Activated T-helper 17 cell treated with anti-CD3 and anti-CD28 coated beads, Interleukin-2, amount 50 U/mL, for 72 hours (primary cell): ENCODE data around the gene SOCS6. TPM values are rescaled to one million over a fixed set of nuclear protein-coding genes. Genes with fewer than 3 reads are reported as not detected.

Source experiments
- ATAC-seq: fragments of 150-1000 bp; cut with Tn5 transposase; replicated peaks from 2 replicates; pipeline ENCODE4 v1.10.0; 2021; ENCODE audit warnings: mild to moderate bottlenecking, moderate library complexity
- H3K27ac Mint-ChIP-seq: one replicate; pipeline ENCODE4 v1.8.0; 2022; ENCODE audit warnings: mixed read lengths
- H3K27me3 Mint-ChIP-seq: one replicate; pipeline ENCODE4 v1.8.0; 2022; ENCODE audit warnings: mixed read lengths
- H3K36me3 Mint-ChIP-seq: one replicate; pipeline ENCODE4 v1.8.0; 2022; ENCODE audit warnings: low read depth, mild to moderate bottlenecking, mixed read lengths
- H3K4me1 Mint-ChIP-seq: one replicate; pipeline ENCODE4 v1.8.0; 2022; ENCODE audit warnings: mixed read lengths
- H3K4me3 Mint-ChIP-seq: one replicate; pipeline ENCODE4 v1.8.0; 2022; ENCODE audit warnings: mild to moderate bottlenecking, mixed read lengths
- H3K9me3 Mint-ChIP-seq: one replicate; pipeline ENCODE4 v1.8.0; 2022; ENCODE audit warnings: mixed read lengths
- total RNA-seq, 2 donors: library from RNA; stranded (reverse); gene quantifications; one replicate each; pipeline ENCODE4 v1.2.3, GENCODE V29; 2022

Gene SOCS6
- total RNA-seq, 2 donors from 2014 or later, result 0.58 to 1.6 TPM

GRCh38 chr18:70295192-70296188 is 6.6 kb downstream of the SOCS6 start:
- Mint-ChIP-seq H3K9me3 (no peaks in the 10 kb centered on the region), H3K27ac (no peak overlapping the region), H3K4me3 (no peak overlapping the region), H3K36me3 (no peaks in the 10 kb centered on the region), H3K4me1 (no peaks in the 10 kb centered on the region), H3K27me3 (peaks cover 22% of the 10 kb centered on the region)
- no peak for ATAC-seq

GRCh38 chr18:70296289-70296688 is 7.4 kb downstream of the SOCS6 start:
- no peaks in the 10 kb centered on the region for H3K36me3 Mint-ChIP-seq
- peaks cover 19% of the 10 kb centered on the region for H3K27me3 Mint-ChIP-seq
- no peak overlapping the region for H3K4me3 Mint-ChIP-seq
- no peaks in the 10 kb centered on the region for H3K9me3 Mint-ChIP-seq
- H3K4me1 Mint-ChIP-seq, result no peaks in the 10 kb centered on the region
- no peak for ATAC-seq
- H3K27ac Mint-ChIP-seq, result no peak overlapping the region

DNA sequence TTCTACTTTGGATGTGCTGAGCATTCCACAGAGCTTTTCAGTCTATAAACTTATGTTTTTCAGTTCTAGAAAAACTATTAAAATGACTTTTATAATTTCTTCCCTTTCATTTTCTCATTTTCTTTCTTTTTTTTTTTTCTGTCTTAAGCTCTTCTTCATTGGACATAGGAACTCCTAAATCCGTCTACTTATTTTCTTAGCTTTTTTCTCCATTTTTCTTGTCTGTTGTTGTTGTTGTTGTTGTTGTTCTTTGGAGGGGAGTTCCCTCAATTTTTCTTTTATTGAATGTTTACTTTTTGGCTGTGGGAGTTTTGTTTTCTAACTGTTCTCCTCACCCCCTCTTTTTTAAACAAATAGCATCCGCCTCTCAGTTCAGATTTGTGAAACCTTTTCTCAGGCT is 7.9 kb downstream of the SOCS6 start:
- Mint-ChIP-seq H3K9me3 (no peaks in the 10 kb centered on the region), H3K27ac (no peak overlapping the region), H3K4me1 (no peaks in the 10 kb centered on the region), H3K27me3 (peaks cover 15% of the 10 kb centered on the region), H3K36me3 (no peaks in the 10 kb centered on the region), H3K4me3 (no peak overlapping the region)
- no peak for ATAC-seq

DNA sequence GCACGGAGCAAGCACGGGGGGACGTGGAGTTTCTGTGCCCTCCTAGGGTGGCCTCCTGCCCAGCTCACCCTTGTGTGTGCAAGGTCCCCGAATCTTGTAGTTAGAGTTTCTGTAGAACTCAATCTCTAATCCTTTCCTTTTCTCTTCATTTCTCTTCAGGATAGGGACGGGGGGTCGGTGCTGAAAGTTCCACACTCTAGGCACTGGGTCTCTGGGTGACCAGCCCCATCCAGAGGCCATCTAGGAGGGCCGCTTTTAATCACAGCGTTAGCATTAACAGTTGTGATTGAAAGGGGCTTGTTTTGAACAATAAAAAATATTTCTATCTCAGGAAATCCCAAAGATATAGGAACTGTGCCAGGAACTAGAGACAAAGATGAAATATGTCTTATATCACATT is 10.5 kb downstream of the SOCS6 start:
- ATAC-seq, result no peak
- Mint-ChIP-seq H3K4me3 (no peak overlapping the region), H3K36me3 (no peaks in the 10 kb centered on the region), H3K27ac (no peak overlapping the region), H3K4me1 (no peaks in the 10 kb centered on the region), H3K9me3 (no peaks in the 10 kb centered on the region), H3K27me3 (peaks cover 4% of the 10 kb centered on the region)

DNA sequence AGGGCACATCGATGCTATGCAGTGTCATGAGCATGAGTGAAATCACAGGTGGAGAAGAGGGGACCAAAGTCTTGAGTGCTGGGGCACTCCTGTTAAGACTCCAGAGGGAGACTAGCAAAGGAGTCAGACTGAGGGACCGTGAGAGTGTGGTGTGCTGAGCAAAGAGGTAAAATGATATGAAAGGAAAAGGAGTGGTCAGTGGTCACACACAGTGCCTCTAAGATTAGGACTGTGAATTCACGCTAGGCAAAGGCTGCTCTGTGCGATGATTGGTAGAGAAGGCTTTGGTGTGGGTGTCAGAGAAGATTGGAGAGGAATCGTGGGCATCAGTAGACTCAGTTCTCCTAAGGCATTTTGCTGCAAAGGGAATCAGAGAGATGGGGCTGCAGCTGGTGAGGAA is 12.8 kb downstream of the SOCS6 start:
- H3K4me1 Mint-ChIP-seq, result no peaks in the 10 kb centered on the region
- ATAC-seq, result no peak
- no peak overlapping the region for H3K4me3 Mint-ChIP-seq
- no peak overlapping the region for H3K27ac Mint-ChIP-seq
- H3K27me3 Mint-ChIP-seq, result no peaks in the 10 kb centered on the region
- H3K9me3 Mint-ChIP-seq, result no peaks in the 10 kb centered on the region
- H3K36me3 Mint-ChIP-seq, result no peaks in the 10 kb centered on the region

- H3K27me3 Mint-ChIP-seq, result no peaks in the 10 kb centered on the region
- H3K4me3 Mint-ChIP-seq, result no peak overlapping the region
- no peaks in the 10 kb centered on the region for H3K36me3 Mint-ChIP-seq
- ATAC-seq, result no peak
- no peaks in the 10 kb centered on the region for H3K9me3 Mint-ChIP-seq
- no peak overlapping the region for H3K27ac Mint-ChIP-seq
- H3K4me1 Mint-ChIP-seq, result no peaks in the 10 kb centered on the region
Observed at GRCh38 chr18:70308555-70309294, 19.9 kb downstream of the SOCS6 start.

DNA sequence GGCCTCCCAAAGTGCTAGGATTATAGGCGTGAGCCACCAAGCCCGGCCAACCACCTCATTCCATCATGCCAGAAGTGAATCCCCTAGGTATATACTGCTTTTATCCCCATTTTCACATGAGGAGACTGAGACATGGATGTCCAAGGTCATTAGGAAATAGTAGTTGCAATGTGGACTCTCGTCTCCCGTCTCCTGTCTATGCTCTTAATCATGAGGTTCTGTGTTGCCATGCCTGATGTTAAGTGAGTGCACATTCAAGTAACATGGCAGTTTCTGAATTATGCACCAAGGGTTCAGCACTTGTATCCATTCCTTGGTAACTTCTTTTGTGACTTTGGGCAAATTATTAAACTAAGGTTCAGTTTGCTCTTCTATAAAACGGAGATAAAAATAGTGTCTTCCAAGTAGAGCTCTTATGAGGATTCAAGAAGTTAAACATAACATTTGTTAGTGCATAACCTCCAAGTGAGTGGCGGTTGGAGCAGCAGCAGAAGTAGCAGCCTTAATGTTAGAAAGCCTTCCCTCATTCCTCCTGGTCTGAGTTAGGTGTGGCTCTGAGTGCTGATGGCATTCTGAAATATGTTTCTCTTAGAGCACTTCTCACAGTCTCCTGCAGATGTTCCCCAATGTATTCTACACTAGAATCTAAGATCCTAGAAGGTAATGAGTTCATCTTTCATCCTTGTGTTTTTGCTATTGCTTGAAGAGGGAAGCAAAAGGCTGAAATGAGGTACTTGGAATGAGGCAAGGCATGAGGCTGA is 21.9 kb downstream of the SOCS6 start:
- H3K27ac Mint-ChIP-seq, result no peak overlapping the region
- no peak overlapping the region for H3K4me3 Mint-ChIP-seq
- no peak for ATAC-seq
- no peaks in the 10 kb centered on the region for H3K36me3 Mint-ChIP-seq
- no peaks in the 10 kb centered on the region for H3K4me1 Mint-ChIP-seq
- no peaks in the 10 kb centered on the region for H3K9me3 Mint-ChIP-seq
- H3K27me3 Mint-ChIP-seq, result no peaks in the 10 kb centered on the region

DNA sequence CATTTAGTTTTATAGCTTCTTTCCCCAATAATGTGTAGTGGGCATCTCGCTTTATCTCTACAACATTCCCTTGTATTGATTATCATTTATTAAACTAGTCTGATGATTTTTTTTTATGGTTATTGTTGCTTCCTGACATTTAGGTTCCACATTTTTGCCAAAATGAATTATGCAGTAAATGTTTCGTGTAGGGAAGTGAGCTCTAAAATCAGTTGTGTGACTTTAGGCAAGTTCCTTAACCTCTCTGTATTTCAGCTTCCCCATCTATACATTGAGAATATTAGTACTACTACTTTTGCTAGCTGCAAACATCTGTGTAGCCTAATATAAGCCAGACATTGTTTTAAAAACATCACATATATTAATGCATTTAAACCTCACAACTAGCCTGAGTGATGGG is 22.9 kb downstream of the SOCS6 start:
- H3K27ac Mint-ChIP-seq, result no peak overlapping the region
- H3K27me3 Mint-ChIP-seq, result no peaks in the 10 kb centered on the region
- no peaks in the 10 kb centered on the region for H3K36me3 Mint-ChIP-seq
- no peak overlapping the region for H3K4me3 Mint-ChIP-seq
- no peaks in the 10 kb centered on the region for H3K9me3 Mint-ChIP-seq
- ATAC-seq, result no peak
- no peaks in the 10 kb centered on the region for H3K4me1 Mint-ChIP-seq

- Mint-ChIP-seq H3K27ac (no peak overlapping the region), H3K4me3 (no peak overlapping the region), H3K36me3 (no peaks in the 10 kb centered on the region), H3K4me1 (no peaks in the 10 kb centered on the region), H3K9me3 (no peaks in the 10 kb centered on the region), H3K27me3 (no peaks in the 10 kb centered on the region)
- ATAC-seq, result no peak
Observed at GRCh38 chr18:70313640-70314039, 24.8 kb downstream of the SOCS6 start.

GRCh38 chr18:70314151-70314782 is 25.4 kb downstream of the SOCS6 start:
- Mint-ChIP-seq H3K36me3 (no peaks in the 10 kb centered on the region), H3K9me3 (no peaks in the 10 kb centered on the region), H3K4me3 (no peak overlapping the region), H3K4me1 (no peaks in the 10 kb centered on the region), H3K27me3 (no peaks in the 10 kb centered on the region), H3K27ac (no peak overlapping the region)
- no peak for ATAC-seq

- no peak for ATAC-seq
- H3K9me3 Mint-ChIP-seq, result no peaks in the 10 kb centered on the region
- H3K36me3 Mint-ChIP-seq, result no peaks in the 10 kb centered on the region
- no peak overlapping the region for H3K4me3 Mint-ChIP-seq
- no peaks in the 10 kb centered on the region for H3K27me3 Mint-ChIP-seq
- no peaks in the 10 kb centered on the region for H3K4me1 Mint-ChIP-seq
- no peak overlapping the region for H3K27ac Mint-ChIP-seq
Observed at GRCh38 chr18:70319187-70319586, 30.3 kb downstream of the SOCS6 start.

- no peaks in the 10 kb centered on the region for H3K4me1 Mint-ChIP-seq
- no peak overlapping the region for H3K4me3 Mint-ChIP-seq
- no peaks in the 10 kb centered on the region for H3K9me3 Mint-ChIP-seq
- no peaks in the 10 kb centered on the region for H3K27me3 Mint-ChIP-seq
- H3K27ac Mint-ChIP-seq, result no peak overlapping the region
- no peak for ATAC-seq
- H3K36me3 Mint-ChIP-seq, result no peaks in the 10 kb centered on the region
Observed at GRCh38 chr18:70321616-70322015, 32.8 kb downstream of the SOCS6 start.

- ATAC-seq, result no peak
- H3K4me1 Mint-ChIP-seq, result no peaks in the 10 kb centered on the region
- no peaks in the 10 kb centered on the region for H3K9me3 Mint-ChIP-seq
- H3K36me3 Mint-ChIP-seq, result no peaks in the 10 kb centered on the region
- H3K4me3 Mint-ChIP-seq, result no peak overlapping the region
- no peaks in the 10 kb centered on the region for H3K27me3 Mint-ChIP-seq
- no peak overlapping the region for H3K27ac Mint-ChIP-seq
Observed at GRCh38 chr18:70322385-70322784, 33.5 kb downstream of the SOCS6 start.

DNA sequence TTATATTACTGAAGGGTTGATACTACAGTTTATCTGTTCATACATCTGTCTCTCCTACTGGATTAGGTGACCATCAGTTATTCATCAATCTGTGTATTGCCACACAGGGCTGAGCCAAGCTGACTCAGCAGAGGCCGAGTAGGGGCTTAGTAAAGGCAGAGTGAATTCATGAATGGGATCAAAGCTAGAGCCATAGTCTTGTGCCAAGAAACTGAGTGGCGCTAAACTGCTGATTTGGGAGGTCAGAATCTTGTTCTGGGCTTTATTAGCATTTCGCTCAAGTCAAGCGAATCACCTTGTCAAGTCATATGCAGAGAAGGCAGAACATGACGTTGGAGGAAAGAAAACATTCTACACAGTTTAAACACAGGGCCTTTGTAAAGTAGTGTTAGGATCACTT is 34.1 kb downstream of the SOCS6 start:
- ATAC-seq, result no peak
- no peaks in the 10 kb centered on the region for H3K9me3 Mint-ChIP-seq
- H3K4me1 Mint-ChIP-seq, result no peaks in the 10 kb centered on the region
- no peak overlapping the region for H3K4me3 Mint-ChIP-seq
- no peak overlapping the region for H3K27ac Mint-ChIP-seq
- H3K36me3 Mint-ChIP-seq, result no peaks in the 10 kb centered on the region
- no peaks in the 10 kb centered on the region for H3K27me3 Mint-ChIP-seq
